Left ventricle myocardium inferior (tissue), 1 donor: ENCODE measurements around the gene PPIF. TPM values are rescaled to one million over a fixed set of nuclear protein-coding genes. Genes with fewer than 3 reads are reported as not detected.

Experiments used
- DNase-seq: peaks from one replicate; pipeline ENCODE4 v3.0.0-alpha.2; 2020
- H3K27ac ChIP-seq: fragments of 200-600 bp; replicated peaks from 2 replicates; pipeline ENCODE4 v1.8.0; 2021
- H3K27me3 ChIP-seq: fragments of 200-600 bp; 2 replicates; pipeline ENCODE4 v1.8.0; 2021; ENCODE audit warnings: low read depth
- H3K36me3 ChIP-seq: fragments of 200-600 bp; 2 replicates; pipeline ENCODE4 v1.8.0; 2021
- H3K4me1 ChIP-seq: fragments of 200-600 bp; 2 replicates; pipeline ENCODE4 v1.8.0; 2021
- H3K4me3 ChIP-seq: fragments of 200-600 bp; 2 replicates; pipeline ENCODE4 v1.8.0; 2021; ENCODE audit warnings: mild to moderate bottlenecking, moderate library complexity
- H3K9me3 ChIP-seq: fragments of 200-600 bp; replicated peaks from 2 replicates; pipeline ENCODE4 v1.8.0; 2021
- intact Hi-C: fragments of 100-400 bp; cut with micrococcal nuclease; formaldehyde crosslinking; loops from one replicate; pipeline ENCODE4 v1.11.0; 2022
- total RNA-seq: library from RNA; stranded (reverse); fragmentation: NEBNext Ultra II Directional; extraction: Animal tissue kit (Norgen Biotek cat#: 25700); gene quantifications from one replicate; pipeline ENCODE4 v1.2.1, GENCODE V29; 2021
- TF ChIP-seq, protein P1 (sequence below): fragments of 200-600 bp; IDR thresholded peaks from 2 replicates; pipeline ENCODE4 v1.8.0; 2021; ENCODE audit warnings: antibody characterized with exemption, mild to moderate bottlenecking, borderline replicate concordance
- donor health status: DM: no; HTN: yes; CAD: no; lungs with severe emphysema.

Gene PPIF
- total RNA-seq, 1 donor from 2014 or later, result 150 TPM

DNA sequence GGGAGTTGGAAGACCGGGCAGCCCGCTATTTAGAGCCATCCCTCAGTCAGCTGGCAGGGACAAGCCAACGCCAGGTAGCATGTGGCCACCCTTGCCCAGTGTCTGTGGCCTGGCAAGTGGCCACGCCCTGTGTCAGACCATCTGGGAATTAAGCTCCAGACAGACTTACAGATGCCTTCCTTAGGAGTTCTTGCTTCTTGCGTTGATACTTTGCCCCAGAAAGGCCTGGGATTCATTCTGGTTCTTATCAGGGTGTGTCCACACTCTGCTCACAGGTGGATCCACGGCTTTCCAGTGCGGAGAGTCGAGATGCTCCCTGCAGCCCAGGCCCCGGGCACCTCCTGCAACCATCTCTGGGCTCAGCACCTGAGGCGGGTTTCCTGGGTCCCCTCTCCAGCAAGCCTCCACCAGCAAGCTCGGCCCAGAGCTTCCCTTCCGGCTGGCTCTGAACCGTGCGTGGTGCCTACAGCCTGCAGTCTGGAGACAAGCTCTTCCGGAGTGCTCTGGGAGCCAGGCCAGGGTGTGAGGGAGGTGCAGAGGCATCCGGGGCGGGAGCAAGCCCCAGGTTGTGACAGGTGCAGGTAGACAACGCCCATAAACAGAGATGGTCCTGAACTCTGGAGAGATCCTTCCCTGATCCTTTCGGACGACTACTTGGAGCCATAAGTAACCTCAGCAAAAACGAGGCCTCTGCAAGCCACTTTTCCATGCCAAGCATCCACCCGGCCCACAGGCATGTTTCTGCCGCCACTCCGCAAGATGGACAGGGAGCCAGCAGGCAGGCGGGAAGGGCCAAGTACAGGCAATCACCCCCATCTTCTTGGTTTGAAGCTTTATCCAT is 32.3 kb upstream of the PPIF start:
- Histone ChIP-seq H3K27me3 (no peaks in the 10 kb centered on the region), H3K27ac (no peak overlapping the region), H3K9me3 (peaks cover 3% of the 10 kb centered on the region), H3K36me3 (peaks cover 51% of the 10 kb centered on the region), H3K4me1 (peaks cover 26% of the 10 kb centered on the region), H3K4me3 (no peak overlapping the region)
- DNase-seq, result no peak
- TF ChIP-seq, protein P1, sequence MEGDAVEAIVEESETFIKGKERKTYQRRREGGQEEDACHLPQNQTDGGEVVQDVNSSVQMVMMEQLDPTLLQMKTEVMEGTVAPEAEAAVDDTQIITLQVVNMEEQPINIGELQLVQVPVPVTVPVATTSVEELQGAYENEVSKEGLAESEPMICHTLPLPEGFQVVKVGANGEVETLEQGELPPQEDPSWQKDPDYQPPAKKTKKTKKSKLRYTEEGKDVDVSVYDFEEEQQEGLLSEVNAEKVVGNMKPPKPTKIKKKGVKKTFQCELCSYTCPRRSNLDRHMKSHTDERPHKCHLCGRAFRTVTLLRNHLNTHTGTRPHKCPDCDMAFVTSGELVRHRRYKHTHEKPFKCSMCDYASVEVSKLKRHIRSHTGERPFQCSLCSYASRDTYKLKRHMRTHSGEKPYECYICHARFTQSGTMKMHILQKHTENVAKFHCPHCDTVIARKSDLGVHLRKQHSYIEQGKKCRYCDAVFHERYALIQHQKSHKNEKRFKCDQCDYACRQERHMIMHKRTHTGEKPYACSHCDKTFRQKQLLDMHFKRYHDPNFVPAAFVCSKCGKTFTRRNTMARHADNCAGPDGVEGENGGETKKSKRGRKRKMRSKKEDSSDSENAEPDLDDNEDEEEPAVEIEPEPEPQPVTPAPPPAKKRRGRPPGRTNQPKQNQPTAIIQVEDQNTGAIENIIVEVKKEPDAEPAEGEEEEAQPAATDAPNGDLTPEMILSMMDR, result no peak
- intact Hi-C loops, result no loop called here

DNA sequence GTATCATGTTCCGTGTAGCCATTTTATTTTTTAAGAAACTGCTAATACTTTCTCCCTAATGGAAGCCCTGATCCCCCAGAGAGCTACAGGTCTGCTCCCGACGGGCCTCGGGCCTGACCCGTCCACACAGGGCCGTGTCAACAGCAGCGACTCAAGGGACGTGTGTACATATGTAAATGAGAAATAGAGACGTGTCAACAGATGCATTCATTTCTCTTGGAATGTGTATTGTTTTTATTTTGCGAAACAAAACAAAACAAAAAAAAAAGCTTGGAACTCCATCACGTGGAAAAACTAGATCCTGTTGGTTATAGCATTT is 31.7 kb upstream of the PPIF start:
- intact Hi-C loops, result no loop called here
- no peak overlapping the region for H3K4me3 ChIP-seq
- TF ChIP-seq, protein P1, result no peak
- H3K4me1 ChIP-seq, result peaks cover 26% of the 10 kb centered on the region
- H3K36me3 ChIP-seq, result peaks cover 45% of the 10 kb centered on the region
- H3K9me3 ChIP-seq, result peaks cover 3% of the 10 kb centered on the region
- no peaks in the 10 kb centered on the region for H3K27me3 ChIP-seq
- no peak for DNase-seq
- H3K27ac ChIP-seq, result no peak overlapping the region

DNA sequence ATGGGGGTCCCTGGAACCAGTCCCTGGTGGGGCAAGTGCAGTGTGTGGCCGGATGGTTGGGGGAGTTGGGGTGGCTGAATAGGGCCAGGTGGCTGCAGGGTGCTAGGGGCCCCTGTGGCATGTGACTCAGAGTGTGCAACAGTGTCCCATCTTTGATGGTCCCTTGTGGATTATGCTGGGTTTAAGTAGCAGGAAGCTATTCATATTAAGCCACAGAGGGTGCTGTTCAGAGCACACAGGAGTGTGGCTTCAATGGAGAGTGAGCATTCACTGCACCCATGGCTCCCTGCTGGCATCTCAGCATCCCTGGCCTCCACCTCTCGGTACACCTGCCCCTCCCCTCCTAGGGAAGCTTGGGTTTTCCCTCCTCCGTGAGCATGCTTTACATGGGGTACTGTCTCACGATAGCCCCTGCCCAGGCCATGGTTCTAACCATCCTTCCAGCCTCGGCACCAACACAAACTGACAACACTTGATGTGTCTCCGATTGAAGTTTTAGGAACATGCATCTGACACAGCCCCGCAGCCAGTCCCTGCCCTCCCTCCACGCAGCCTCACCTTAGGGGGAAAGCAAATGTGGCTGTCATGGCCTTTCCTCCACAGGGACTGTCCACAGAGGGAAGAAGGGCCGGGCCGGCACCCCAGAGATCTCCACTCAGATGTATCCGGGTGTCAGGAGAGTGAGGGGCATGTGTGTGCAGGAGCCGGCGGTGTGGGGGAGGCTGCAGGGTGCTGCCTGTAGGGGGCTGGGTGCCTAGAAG is 30.4 kb upstream of the PPIF start:
- DNase-seq, result no peak
- intact Hi-C loops, result no loop called here
- H3K27me3 ChIP-seq, result no peaks in the 10 kb centered on the region
- H3K4me3 ChIP-seq, result no peak overlapping the region
- H3K27ac ChIP-seq, result no peak overlapping the region
- TF ChIP-seq, protein P1, result no peak
- H3K9me3 ChIP-seq, result peaks cover 3% of the 10 kb centered on the region
- peaks cover 33% of the 10 kb centered on the region for H3K36me3 ChIP-seq
- H3K4me1 ChIP-seq, result peaks cover 26% of the 10 kb centered on the region

DNA sequence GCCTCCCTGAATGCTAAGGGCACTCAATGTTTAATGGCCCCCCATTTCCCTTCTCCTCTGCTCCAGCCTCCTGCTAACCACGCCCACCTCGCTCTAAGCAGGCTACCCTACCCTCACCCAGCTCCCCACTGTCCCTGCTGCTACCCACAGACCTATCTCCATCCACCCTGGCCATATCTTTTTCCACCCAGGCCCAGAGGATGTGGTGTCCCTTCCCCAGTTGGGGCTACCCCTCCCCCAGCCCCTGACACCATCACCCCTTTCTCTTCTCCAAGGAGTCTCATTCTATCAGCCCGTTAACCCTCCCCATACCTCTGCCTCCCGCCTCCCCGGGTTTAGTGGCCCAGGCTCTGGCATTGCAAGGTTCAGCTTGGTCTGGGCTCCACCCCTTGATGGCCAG is 28.9 kb upstream of the PPIF start:
- Histone ChIP-seq H3K27me3 (no peaks in the 10 kb centered on the region), H3K27ac (no peak overlapping the region), H3K4me1 (peaks cover 24% of the 10 kb centered on the region), H3K4me3 (no peak overlapping the region), H3K9me3 (peaks cover 3% of the 10 kb centered on the region), H3K36me3 (peaks cover 18% of the 10 kb centered on the region)
- no peak for DNase-seq
- TF ChIP-seq, protein P1, result no peak
- intact Hi-C loops, result no loop called here

DNA sequence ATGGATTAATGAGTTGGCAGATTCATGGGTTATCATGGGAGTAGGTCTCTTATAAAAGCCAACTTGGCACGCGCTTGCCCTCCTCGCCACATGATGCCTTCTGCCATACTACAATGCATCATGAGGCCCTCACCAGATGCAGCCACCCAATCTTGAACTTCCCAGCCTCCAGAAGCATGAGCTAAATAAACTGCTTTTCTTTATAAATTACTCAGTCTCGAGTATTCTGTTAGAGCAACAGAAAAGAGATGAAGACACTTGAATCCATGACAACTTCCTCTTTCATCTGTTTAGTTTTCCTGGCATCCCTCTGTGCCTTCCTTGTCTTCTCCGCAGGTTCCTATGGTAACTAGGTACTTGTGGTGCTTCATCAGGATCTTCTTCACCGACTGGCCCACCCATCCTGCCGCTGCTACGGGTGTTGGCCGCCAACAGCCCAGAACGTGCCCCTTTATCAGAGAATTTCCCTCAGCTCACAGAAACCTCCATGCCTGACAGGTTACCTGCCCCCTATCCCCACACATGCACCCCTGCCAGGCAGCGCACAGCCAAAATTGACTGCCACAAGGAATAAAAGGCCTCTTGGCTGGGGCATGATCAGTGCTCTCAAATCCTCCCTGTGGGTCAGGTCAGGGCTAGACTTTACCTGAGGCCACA is 28.0 kb upstream of the PPIF start:
- no peak for DNase-seq
- intact Hi-C loops, result no loop called here
- H3K27ac ChIP-seq, result no peak overlapping the region
- H3K27me3 ChIP-seq, result no peaks in the 10 kb centered on the region
- H3K9me3 ChIP-seq, result peaks cover 3% of the 10 kb centered on the region
- peaks cover 10% of the 10 kb centered on the region for H3K36me3 ChIP-seq
- TF ChIP-seq, protein P1, result no peak
- peaks cover 17% of the 10 kb centered on the region for H3K4me1 ChIP-seq
- no peak overlapping the region for H3K4me3 ChIP-seq
